ENCODE data around the gene NKX6-2. TPM values are rescaled to one million over a fixed set of nuclear protein-coding genes. Genes with fewer than 3 reads are reported as not detected.

The NKX6-2 gene
- total RNA-seq, 4 donors from 2014 or later, result 0.14 TPM; not detected in 3

GRCh38 chr10:132752961-132753360 lies 33.0 kb downstream of the NKX6-2 start:
- TF ChIP-seq POLR2A (IDR thresholded peaks at IDR 0.05) (no peak), CTCF (IDR thresholded peaks at IDR 0.05) (no peak)
- Histone ChIP-seq H3K36me3 (no peaks in the 10 kb centered on the region), H3K4me1 (no peaks in the 10 kb centered on the region), H3K27ac (no peak overlapping the region), H3K9me3 (no peaks in the 10 kb centered on the region), H3K27me3 (no peaks in the 10 kb centered on the region), H3K4me3 (no peak overlapping the region)
- no peak for DNase-seq
- intact Hi-C loops (cut with DNase I; ENCODE audit: low total_unique reads), result no loop called here

GRCh38 chr10:132752378-132752777 lies 33.6 kb downstream of the NKX6-2 start:
- intact Hi-C loops (cut with DNase I; ENCODE audit: low total_unique reads), result no loop called here
- H3K9me3 ChIP-seq, result no peaks in the 10 kb centered on the region
- no peaks in the 10 kb centered on the region for H3K27me3 ChIP-seq
- DNase-seq, result no peak
- H3K27ac ChIP-seq, result no peak overlapping the region
- H3K4me3 ChIP-seq, result no peak overlapping the region
- H3K4me1 ChIP-seq, result no peaks in the 10 kb centered on the region
- no peaks in the 10 kb centered on the region for H3K36me3 ChIP-seq
- TF ChIP-seq CTCF (IDR thresholded peaks at IDR 0.05) (no peak), POLR2A (IDR thresholded peaks at IDR 0.05) (no peak)

- Histone ChIP-seq H3K9me3 (no peaks in the 10 kb centered on the region), H3K4me1 (no peaks in the 10 kb centered on the region), H3K36me3 (no peaks in the 10 kb centered on the region), H3K27me3 (no peaks in the 10 kb centered on the region), H3K4me3 (no peak overlapping the region), H3K27ac (no peak overlapping the region)
- TF ChIP-seq POLR2A (IDR thresholded peaks at IDR 0.05) (no peak), CTCF (IDR thresholded peaks at IDR 0.05) (no peak)
- intact Hi-C loops (cut with DNase I; ENCODE audit: low total_unique reads), result no loop called here
- no peak for DNase-seq
Observed at GRCh38 chr10:132750936-132751335, 35.0 kb downstream of the NKX6-2 start.

GRCh38 chr10:132749371-132749795 lies 36.6 kb downstream of the NKX6-2 start:
- Histone ChIP-seq H3K4me3 (no peak overlapping the region), H3K27me3 (no peaks in the 10 kb centered on the region), H3K27ac (no peak overlapping the region), H3K36me3 (no peaks in the 10 kb centered on the region), H3K9me3 (no peaks in the 10 kb centered on the region), H3K4me1 (no peaks in the 10 kb centered on the region)
- DNase-seq, result no peak
- no peak for TF ChIP-seq CTCF (IDR thresholded peaks at IDR 0.05)
- TF ChIP-seq POLR2A (IDR thresholded peaks at IDR 0.05), result no peak
- intact Hi-C loops (cut with DNase I; ENCODE audit: low total_unique reads), result no loop called here

GRCh38 chr10:132748545-132749370 lies 37.2 kb downstream of the NKX6-2 start:
- Histone ChIP-seq H3K4me3 (no peak overlapping the region), H3K9me3 (no peaks in the 10 kb centered on the region), H3K27ac (no peak overlapping the region), H3K36me3 (no peaks in the 10 kb centered on the region), H3K27me3 (no peaks in the 10 kb centered on the region), H3K4me1 (no peaks in the 10 kb centered on the region)
- no peak for TF ChIP-seq CTCF (IDR thresholded peaks at IDR 0.05)
- TF ChIP-seq POLR2A (IDR thresholded peaks at IDR 0.05), result no peak
- no peak for DNase-seq
- intact Hi-C loops (cut with DNase I; ENCODE audit: low total_unique reads), result no loop called here

All from uterus (tissue), 4 donors.